OCI-LY7 (cell line): ENCODE measurements around the gene GPX7. TPM values are rescaled to one million over a fixed set of nuclear protein-coding genes. Genes with fewer than 3 reads are reported as not detected.

Experiments
- BruUV-seq: library from RNA; stranded (reverse); fragments of 400-500 nt; replicated peaks from 2 replicates; lab custom pipeline; 2021; lab: Mats Ljungman, UMichigan
- CTCF ChIA-PET: fragments of 300-600 bp; sonication (Branson Sonifier 250); formaldehyde crosslinking; loops from one replicate; lab custom pipeline; 2022; ENCODE audit warnings: antibody characterized with exemption; ENCODE audit not compliant: unreplicated experiment; lab: Charles Lee
- POLR2A ChIA-PET: fragments of 300-600 bp; sonication (Branson Sonifier 250); formaldehyde crosslinking; loops from one replicate; lab custom pipeline; 2022; ENCODE audit warnings: antibody characterized with exemption; lab: Charles Lee
- DNase-seq: peaks from one replicate; pipeline ENCODE4 v3.0.0-alpha.2; 2015; ENCODE audit warnings: low spot score
- H2AFZ ChIP-seq: fragments of 200-600 bp; sonication (generic), shearing (Covaris generic); 2 replicates; pipeline ENCODE4 v1.6.1; 2014; ENCODE audit warnings: mild to moderate bottlenecking, antibody characterized with exemption, low read length, moderate library complexity
- H3K27ac ChIP-seq: fragments of 200-600 bp; sonication (generic); 2 replicates; pipeline ENCODE4 v1.5.1; 2014; ENCODE audit warnings: mixed run types, low read depth, mild to moderate bottlenecking, moderate library complexity, low read length, inconsistent platforms; ENCODE audit not compliant: poor library complexity, severe bottlenecking
- H3K36me3 ChIP-seq: fragments of 200-600 bp; sonication (generic); 2 replicates; pipeline ENCODE4 v1.6.1; 2014; ENCODE audit warnings: mild to moderate bottlenecking, antibody characterized with exemption, low read length, moderate library complexity, mixed read lengths; ENCODE audit not compliant: insufficient read depth
- H3K4me1 ChIP-seq: fragments of 200-600 bp; sonication (generic); 2 replicates; pipeline ENCODE4 v1.5.1; 2014; ENCODE audit warnings: mild to moderate bottlenecking, low read length; ENCODE audit not compliant: insufficient read depth, poor library complexity, severe bottlenecking
- H3K4me2 ChIP-seq: fragments of 200-600 bp; sonication (generic); 2 replicates; pipeline ENCODE4 v1.6.1; 2014; ENCODE audit warnings: mild to moderate bottlenecking, low read length
- H3K4me3 ChIP-seq: fragments of 200-600 bp; sonication (generic); 2 replicates; pipeline ENCODE4 v1.5.1; 2014; ENCODE audit warnings: mild to moderate bottlenecking, low read depth, low read length; ENCODE audit not compliant: poor library complexity, severe bottlenecking
- H3K79me2 ChIP-seq: fragments of 200-600 bp; sonication (generic); 2 replicates; pipeline ENCODE4 v1.6.1; 2016; ENCODE audit warnings: low read depth, mild to moderate bottlenecking, low read length, moderate library complexity, mixed read lengths; ENCODE audit not compliant: insufficient read depth
- H3K9me2 ChIP-seq: fragments of 200-600 bp; sonication (generic); 2 replicates; pipeline ENCODE4 v1.6.1; 2016; ENCODE audit warnings: mild to moderate bottlenecking, low read length, mixed read lengths; ENCODE audit not compliant: insufficient read depth
- H3K9me3 ChIP-seq: fragments of 200-600 bp; sonication (generic); 2 replicates; pipeline ENCODE4 v1.6.1; 2014; ENCODE audit warnings: mild to moderate bottlenecking, mixed run types, low read length, mixed read lengths
- H4K20me1 ChIP-seq: fragments of 200-600 bp; sonication (generic); 2 replicates; pipeline ENCODE4 v1.6.1; 2014; ENCODE audit warnings: mild to moderate bottlenecking, antibody characterized with exemption, low read length, moderate library complexity, mixed read lengths; ENCODE audit not compliant: insufficient read depth
- EZH2phosphoT487 ChIP-seq: fragments of 200-600 bp; sonication (generic); IDR thresholded peaks from 2 replicates; pipeline ENCODE4 v1.6.1; 2018; ENCODE audit warnings: low read depth, borderline replicate concordance, mild to moderate bottlenecking, mixed run types, antibody characterized with exemption, low read length, moderate library complexity, mixed read lengths
- intact Hi-C: fragments of 100-400 bp; cut with micrococcal nuclease; formaldehyde crosslinking; loops from one replicate; pipeline ENCODE4 v1.10.0; 2022; ENCODE audit not compliant: unreplicated experiment
- total RNA-seq, 2 experiments: library from RNA; depleted of rRNA in 1 of 2; stranded (reverse); fragments of >200 nt in 1 of 2; shearing (Covaris generic) in 1 of 2; gene quantifications; 2 replicates each; pipeline ENCODE4 v1.2.3, GENCODE V29; 2014 to 2022
- TF ChIP-seq, protein P1 (sequence below): fragments of 200-600 bp; sonication (generic); conservative IDR thresholded peaks from 2 replicates; pipeline ENCODE4 v1.5.1; 2014; ENCODE audit warnings: mild to moderate bottlenecking, antibody characterized with exemption, low read length, moderate library complexity, mixed read lengths

The GPX7 gene
- total RNA-seq, 2 experiments from 2014 or later: not detected

DNA sequence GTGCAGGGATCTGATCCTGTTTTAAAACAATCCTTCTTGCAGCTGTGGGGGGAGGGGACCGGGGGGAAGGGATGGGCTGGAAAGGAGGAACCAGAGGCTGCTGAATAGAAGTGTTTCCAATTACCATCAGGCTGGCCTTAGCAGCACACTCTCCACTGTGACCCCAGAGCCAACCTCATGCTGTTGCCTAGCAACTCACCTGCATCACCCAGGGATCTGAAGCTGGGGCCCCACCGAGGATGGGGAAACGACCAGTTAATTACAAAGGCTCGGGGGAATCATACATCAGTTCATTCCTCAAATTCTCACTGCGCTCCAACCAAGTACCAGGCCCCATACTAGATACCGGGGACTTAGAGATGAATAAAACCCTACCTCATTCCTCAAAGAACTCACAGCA lies 11.9 kb upstream of the GPX7 start:
- CTCF ChIA-PET: no interaction called here
- Histone ChIP-seq H3K4me2 (no peak overlapping the region), H2AFZ (no peak overlapping the region), H4K20me1 (no peaks in the 10 kb centered on the region), H3K9me2 (no peaks in the 10 kb centered on the region), H3K27ac (no peak overlapping the region), H3K79me2 (no peaks in the 10 kb centered on the region), H3K4me3 (no peak overlapping the region), H3K4me1 (peaks cover 36% of the 10 kb centered on the region), H3K9me3 (no peaks in the 10 kb centered on the region), H3K36me3 (no peaks in the 10 kb centered on the region)
- intact Hi-C loops: no loop called here
- TF ChIP-seq EZH2phosphoT487: no peak
- TF ChIP-seq, protein P1, sequence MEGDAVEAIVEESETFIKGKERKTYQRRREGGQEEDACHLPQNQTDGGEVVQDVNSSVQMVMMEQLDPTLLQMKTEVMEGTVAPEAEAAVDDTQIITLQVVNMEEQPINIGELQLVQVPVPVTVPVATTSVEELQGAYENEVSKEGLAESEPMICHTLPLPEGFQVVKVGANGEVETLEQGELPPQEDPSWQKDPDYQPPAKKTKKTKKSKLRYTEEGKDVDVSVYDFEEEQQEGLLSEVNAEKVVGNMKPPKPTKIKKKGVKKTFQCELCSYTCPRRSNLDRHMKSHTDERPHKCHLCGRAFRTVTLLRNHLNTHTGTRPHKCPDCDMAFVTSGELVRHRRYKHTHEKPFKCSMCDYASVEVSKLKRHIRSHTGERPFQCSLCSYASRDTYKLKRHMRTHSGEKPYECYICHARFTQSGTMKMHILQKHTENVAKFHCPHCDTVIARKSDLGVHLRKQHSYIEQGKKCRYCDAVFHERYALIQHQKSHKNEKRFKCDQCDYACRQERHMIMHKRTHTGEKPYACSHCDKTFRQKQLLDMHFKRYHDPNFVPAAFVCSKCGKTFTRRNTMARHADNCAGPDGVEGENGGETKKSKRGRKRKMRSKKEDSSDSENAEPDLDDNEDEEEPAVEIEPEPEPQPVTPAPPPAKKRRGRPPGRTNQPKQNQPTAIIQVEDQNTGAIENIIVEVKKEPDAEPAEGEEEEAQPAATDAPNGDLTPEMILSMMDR: no peak
- no peak for DNase-seq
- POLR2A ChIA-PET: interaction anchor here (0.5 kb wide), 1 partner anchor 1011 kb away, joined by 4 read pairs; no protein-coding TSS in a partner anchor
- BruUV-seq: no TSS peak

DNA sequence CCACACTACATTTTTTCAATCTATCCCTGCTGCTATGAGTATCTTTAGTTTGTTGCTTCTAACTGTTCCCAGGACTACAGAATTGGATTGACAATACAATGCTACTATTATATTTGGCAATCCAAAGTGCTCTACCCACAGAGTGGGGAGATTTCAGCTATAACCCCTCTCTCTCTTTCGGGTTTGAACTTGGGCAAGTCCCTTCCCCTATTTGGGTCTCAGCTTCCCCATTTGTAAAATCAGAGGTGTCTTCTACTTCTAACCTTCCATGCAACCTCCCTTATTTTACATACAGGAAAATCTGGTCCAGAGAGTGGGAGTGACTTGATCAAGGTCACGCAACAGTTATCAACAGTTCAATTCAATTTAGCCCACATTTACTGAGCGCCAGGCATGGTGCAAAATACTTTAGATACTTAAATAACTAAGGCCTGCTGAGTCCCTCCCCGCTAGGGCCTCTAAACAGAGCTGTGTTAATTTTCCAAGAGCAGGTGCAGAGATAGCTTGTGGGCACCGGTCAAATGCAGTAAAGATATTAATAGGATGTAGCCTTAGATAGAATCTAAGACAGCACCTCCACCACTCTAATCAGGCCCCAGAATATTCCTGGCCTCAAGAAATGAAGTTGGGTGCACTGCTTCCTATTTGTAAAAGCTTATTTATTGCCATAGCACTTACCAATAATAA lies 9.4 kb upstream of the GPX7 start:
- peak overlapping the region; percentile 91 for H2AFZ ChIP-seq
- H3K4me2 ChIP-seq: peak overlapping the region; percentile 70
- no peaks in the 10 kb centered on the region for H3K9me2 ChIP-seq
- H3K79me2 ChIP-seq: no peaks in the 10 kb centered on the region
- peaks cover 36% of the 10 kb centered on the region for H3K4me1 ChIP-seq
- peak overlapping the region; percentile 75 for H3K27ac ChIP-seq
- no peaks in the 10 kb centered on the region for H4K20me1 ChIP-seq
- CTCF ChIA-PET: no interaction called here
- intact Hi-C loops: no loop called here
- no TSS peak for BruUV-seq
- H3K9me3 ChIP-seq: no peaks in the 10 kb centered on the region
- H3K4me3 ChIP-seq: peak overlapping the region; percentile 42
- peak; percentile 71 for DNase-seq
- TF ChIP-seq, protein P1: no peak
- H3K36me3 ChIP-seq: no peaks in the 10 kb centered on the region
- POLR2A ChIA-PET: interaction anchor here (0.5 to 1.7 kb wide), 8 partner anchors 12 to 531 kb away, joined by 3 to 7 read pairs (median 3); no protein-coding TSS in a partner anchor

DNA sequence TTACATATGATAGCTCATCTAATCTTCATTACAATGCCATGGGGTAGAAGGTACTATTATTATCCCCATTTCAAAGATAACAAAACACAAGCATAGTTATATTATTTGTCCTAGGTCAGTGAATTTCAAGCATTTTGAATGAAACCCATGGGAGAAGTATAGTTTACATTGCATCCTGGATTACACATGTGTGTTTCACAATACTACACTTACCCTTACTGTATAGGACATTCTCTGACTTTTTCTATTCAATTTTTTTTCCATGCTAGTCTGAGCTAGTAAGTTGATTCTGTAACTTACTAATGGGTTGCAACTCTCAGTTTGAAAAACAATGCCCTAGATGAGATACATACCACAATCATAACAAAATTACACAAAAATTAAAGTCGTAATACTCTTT lies 8.7 kb upstream of the GPX7 start:
- Histone ChIP-seq H2AFZ (peak overlapping the region; percentile 91), H4K20me1 (no peaks in the 10 kb centered on the region), H3K4me1 (peaks cover 36% of the 10 kb centered on the region), H3K4me3 (peak overlapping the region; percentile 42), H3K9me2 (no peaks in the 10 kb centered on the region), H3K9me3 (no peaks in the 10 kb centered on the region), H3K4me2 (peak overlapping the region; percentile 70), H3K36me3 (no peaks in the 10 kb centered on the region), H3K79me2 (no peaks in the 10 kb centered on the region), H3K27ac (peak overlapping the region; percentile 75)
- BruUV-seq: no TSS peak
- ChIA-PET POLR2A (interaction anchor here (0.6 to 1.7 kb wide), 8 partner anchors 11 to 91 kb away, joined by 3 to 7 read pairs (median 3); no protein-coding TSS in a partner anchor), CTCF (no interaction called here)
- no peak for DNase-seq
- intact Hi-C loops: no loop called here
- TF ChIP-seq EZH2phosphoT487: no peak
- TF ChIP-seq, protein P1: no peak
